Measurements from ENCODE around the gene C3orf80.

DNA sequence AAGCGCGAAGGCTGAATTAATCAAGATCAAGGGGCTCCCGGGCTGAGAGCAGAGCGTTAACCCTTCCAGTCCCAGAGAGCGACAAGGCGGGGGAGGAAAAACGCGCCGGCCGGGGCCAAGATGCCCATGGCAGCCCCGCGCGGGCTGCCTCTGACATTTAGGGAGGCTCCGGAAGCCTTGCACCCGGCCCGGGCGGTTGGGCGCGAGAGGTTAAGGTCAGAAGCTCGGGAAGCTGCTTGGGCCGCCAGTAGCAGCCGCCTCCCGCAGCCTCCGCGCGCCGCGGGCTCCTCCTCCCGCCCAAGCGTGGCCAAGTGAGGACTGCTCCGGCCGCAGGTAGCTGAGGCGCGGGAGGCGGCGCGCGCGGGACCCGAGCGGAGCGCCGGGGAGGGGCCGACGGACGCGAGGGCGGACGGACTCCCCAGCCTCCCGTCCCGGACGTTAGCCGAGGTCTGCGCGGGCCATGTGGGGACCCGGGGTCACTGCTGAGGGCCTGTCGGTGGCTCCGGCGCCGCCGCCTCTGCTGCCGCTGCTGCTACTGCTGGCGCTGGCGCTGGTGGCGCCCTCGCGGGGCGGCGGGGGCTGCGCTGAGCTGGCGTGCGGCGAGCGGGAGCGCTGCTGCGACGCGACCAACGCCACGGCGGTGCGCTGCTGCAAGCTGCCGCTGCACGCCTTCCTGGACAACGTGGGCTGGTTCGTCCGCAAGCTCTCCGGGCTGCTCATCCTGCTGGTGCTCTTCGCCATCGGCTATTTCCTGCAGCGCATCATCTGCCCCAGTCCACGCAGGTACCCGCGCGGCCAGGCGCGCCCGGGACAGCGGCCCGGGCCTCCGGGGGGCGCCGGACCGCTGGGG, at the start of gene C3orf80:
- peak; percentile 40 for TF ChIP-seq CTCF (IDR thresholded peaks at IDR 0.05; ENCODE audit: low read depth, low read length, poor library complexity, severe bottlenecking)
- no peak; the same call in 1 of the 2 replicates for TF ChIP-seq EZH2phosphoT487 (IDR thresholded peaks at IDR 0.05; ENCODE audit: borderline replicate concordance, low read length)
